Stomach (tissue), 9 donors: ENCODE measurements around the gene PHLDB1. TPM values are rescaled to one million over a fixed set of nuclear protein-coding genes. Genes with fewer than 3 reads are reported as not detected.
A peak's percentile ranks its signal among the peaks of the same experiment; 100 is the strongest.
"Not testable (repeated sequence)": the region's sequence is repeated elsewhere in the genome, so short reads cannot be mapped to it uniquely, and the experiment has no call there.

Source experiments
- DNase-seq, 2 donors: peaks; one replicate each; pipeline versions ENCODE4 v3.0.0 to v3.0.0-alpha.2; 2013 to 2019
- H3K27ac ChIP-seq, 5 donors: fragments of 200-600 bp in 4 of 5; sonication (generic) in 4 of 5; one replicate each; pipeline ENCODE4 v1.5.1; 2013 to 2019; ENCODE audit warnings: mild to moderate bottlenecking in 1 of 5, moderate library complexity in 1 of 5
- H3K27me3 ChIP-seq, 3 donors: fragments of 200-600 bp; sonication (generic); one replicate each; pipeline ENCODE4 v1.5.1; 2017 to 2019; ENCODE audit warnings: mixed run types in 1 of 3
- H3K36me3 ChIP-seq, 4 donors: fragments of 200-600 bp; sonication (generic); 1 replicate in 3 of 4; 2 replicates in 1 of 4; pipeline ENCODE4 v1.5.1; 2016 to 2019
- H3K4me1 ChIP-seq, 4 donors: fragments of 200-600 bp; sonication (generic); one replicate each; pipeline ENCODE4 v1.5.1; 2016 to 2019
- H3K4me3 ChIP-seq, 4 donors: fragments of 200-600 bp; sonication (generic) in 3 of 4; one replicate each; pipeline ENCODE4 v1.5.1; 2016 to 2019; ENCODE audit warnings: mild to moderate bottlenecking in 1 of 4
- H3K9me3 ChIP-seq, 4 donors: fragments of 200-600 bp; sonication (generic); one replicate each; pipeline ENCODE4 v1.5.1; 2016 to 2019
- EP300 ChIP-seq: sonication (generic); formaldehyde crosslinking; IDR thresholded peaks from one replicate; pipeline ENCODE4 v1.6.1; 2017; ENCODE audit warnings: antibody characterized with exemption
- POLR2A ChIP-seq, 4 donors: fragments of 450-650 bp; IDR thresholded peaks; one replicate each; pipeline ENCODE4 v1.6.1; 2016; ENCODE audit warnings: antibody characterized with exemption in 4 of 4, control low read depth in 2 of 4, mild to moderate bottlenecking in 1 of 4, moderate library complexity in 1 of 4
- POLR2AphosphoS5 ChIP-seq, 3 donors: sonication (generic); formaldehyde crosslinking; IDR thresholded peaks; one replicate each; pipeline ENCODE4 v1.6.1; 2016; ENCODE audit warnings: antibody characterized with exemption in 3 of 3
- WGBS, 5 donors: extraction: QIAGEN DNeasy Blood & Tissue Kit in 3 of 5; methylation state at CpG; one replicate each; pipeline versions ENCODE4 v1.1.5 to v1.1.7; 2013 to 2018; 5-methylcytosine and 5-hydroxymethylcytosine counted together
- intact Hi-C: fragments of 100-400 bp; cut with DNase I; formaldehyde crosslinking; loops from one replicate; pipeline ENCODE4 v1.15.1; 2023; ENCODE audit warnings: low total_unique reads
- polyA plus RNA-seq, 3 donors: library from polyadenylated mRNA; stranded (reverse); fragments of 200-250 nt; gene quantifications; one replicate each; pipeline ENCODE4 v1.2.3, GENCODE V29; 2013
- total RNA-seq, 5 donors: library from RNA; depleted of rRNA; stranded (reverse); fragments of >200 nt; gene quantifications; one replicate each; pipeline versions ENCODE4 v1.1.0 to v1.2.3, GENCODE V29; 2014 to 2016
- TF ChIP-seq, protein P1 (sequence below), 7 experiments: fragments of 450-650 bp in 4 of 7; fragments of 200-600 bp in 3 of 7; sonication (generic) in 3 of 7; IDR thresholded peaks; one replicate each; pipeline ENCODE4 v1.5.1; 2016 to 2019; ENCODE audit warnings: antibody characterized with exemption in 7 of 7, control low read depth in 2 of 7, mild to moderate bottlenecking in 1 of 7
- donor health status: healthy with polysubstance abuse.
- donor health status: Bipolar disorder and iron deficiency.
- donor health status: healthy.

Gene PHLDB1
- total and polyA plus RNA-seq, 8 donors, result 28.4 to 291 (median 41.4) TPM

DNA sequence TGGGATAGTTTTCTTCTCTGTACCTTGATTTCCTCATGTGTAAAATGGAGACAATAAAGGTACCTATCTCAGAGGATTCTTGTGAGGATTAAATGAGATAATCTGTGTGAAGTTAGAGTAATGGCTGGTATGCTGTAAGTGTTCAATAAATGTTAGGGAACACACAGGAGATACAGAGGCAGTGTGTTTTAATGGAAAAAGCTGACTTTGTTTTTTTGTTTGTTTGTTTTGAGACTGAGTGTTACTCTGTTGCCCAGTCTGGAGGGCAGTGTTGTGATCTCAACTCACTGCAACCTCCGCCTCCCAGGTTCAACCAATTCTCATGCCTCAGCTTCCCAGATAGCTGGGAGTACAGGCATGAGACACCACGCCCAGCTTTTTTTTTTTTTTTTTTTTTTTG lies 37.7 kb upstream of the PHLDB1 start:
- DNase-seq, result no peak
- Histone ChIP-seq H3K36me3 (no peaks in the 10 kb centered on the region), H3K4me3 (no peak overlapping the region), H3K27ac (no peak overlapping the region), H3K27me3 (no peaks in the 10 kb centered on the region), H3K9me3 (no peaks in the 10 kb centered on the region), H3K4me1 (peaks cover 22 to 38% (median 28%) of the 10 kb centered on the region in 4 donors)
- WGBS, 5 donors, result 57 to 75% (median 68%) methylated on average over 2 of the region's 2 CpGs
- intact Hi-C loops, result no loop called here
- TF ChIP-seq EP300, result no peak
- TF ChIP-seq POLR2A (IDR thresholded peaks at IDR 0.05), result no peak
- TF ChIP-seq POLR2AphosphoS5 (IDR thresholded peaks at IDR 0.05), result no peak
- TF ChIP-seq, protein P1, sequence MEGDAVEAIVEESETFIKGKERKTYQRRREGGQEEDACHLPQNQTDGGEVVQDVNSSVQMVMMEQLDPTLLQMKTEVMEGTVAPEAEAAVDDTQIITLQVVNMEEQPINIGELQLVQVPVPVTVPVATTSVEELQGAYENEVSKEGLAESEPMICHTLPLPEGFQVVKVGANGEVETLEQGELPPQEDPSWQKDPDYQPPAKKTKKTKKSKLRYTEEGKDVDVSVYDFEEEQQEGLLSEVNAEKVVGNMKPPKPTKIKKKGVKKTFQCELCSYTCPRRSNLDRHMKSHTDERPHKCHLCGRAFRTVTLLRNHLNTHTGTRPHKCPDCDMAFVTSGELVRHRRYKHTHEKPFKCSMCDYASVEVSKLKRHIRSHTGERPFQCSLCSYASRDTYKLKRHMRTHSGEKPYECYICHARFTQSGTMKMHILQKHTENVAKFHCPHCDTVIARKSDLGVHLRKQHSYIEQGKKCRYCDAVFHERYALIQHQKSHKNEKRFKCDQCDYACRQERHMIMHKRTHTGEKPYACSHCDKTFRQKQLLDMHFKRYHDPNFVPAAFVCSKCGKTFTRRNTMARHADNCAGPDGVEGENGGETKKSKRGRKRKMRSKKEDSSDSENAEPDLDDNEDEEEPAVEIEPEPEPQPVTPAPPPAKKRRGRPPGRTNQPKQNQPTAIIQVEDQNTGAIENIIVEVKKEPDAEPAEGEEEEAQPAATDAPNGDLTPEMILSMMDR (IDR thresholded peaks at IDR 0.05), result no peak

DNA sequence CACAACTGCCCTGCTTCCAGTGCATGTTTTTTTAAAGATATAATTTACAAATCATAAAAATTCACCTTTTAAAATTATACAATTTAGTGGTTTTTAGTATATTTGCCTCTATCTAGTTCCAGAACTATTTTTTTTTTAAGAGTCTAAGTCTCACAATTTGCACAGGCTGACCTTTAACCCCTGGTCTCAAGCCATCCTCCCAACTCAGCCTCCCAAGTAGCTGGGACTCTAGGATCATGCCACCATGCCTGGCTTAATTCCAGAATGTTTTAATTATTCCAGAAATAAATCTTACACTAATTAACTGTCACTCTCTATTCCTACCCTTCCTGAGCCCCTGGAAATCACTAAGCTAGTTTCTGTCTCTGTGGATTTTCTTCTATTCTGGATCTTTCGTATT lies 36.6 kb upstream of the PHLDB1 start:
- H3K4me3 ChIP-seq, result no peak overlapping the region
- no peak for DNase-seq
- no peaks in the 10 kb centered on the region for H3K9me3 ChIP-seq
- intact Hi-C loops, result no loop called here
- H3K27ac ChIP-seq, result no peak overlapping the region
- peaks cover 26 to 39% (median 31%) of the 10 kb centered on the region in 4 donors for H3K4me1 ChIP-seq
- H3K27me3 ChIP-seq, result no peaks in the 10 kb centered on the region
- 93 to 100% (median 94%) methylated on average over 1 of the region's 1 CpG for WGBS, 5 donors
- no peaks in the 10 kb centered on the region for H3K36me3 ChIP-seq
- TF ChIP-seq POLR2AphosphoS5 (IDR thresholded peaks at IDR 0.05), result no peak
- TF ChIP-seq EP300, result no peak
- TF ChIP-seq POLR2A (IDR thresholded peaks at IDR 0.05), result no peak
- TF ChIP-seq, protein P1 (IDR thresholded peaks at IDR 0.05), result no peak

- WGBS, 5 donors, result 5 to 38% (median 6%) methylated on average over 15 of the region's 15 CpGs
- H3K9me3 ChIP-seq, intact Hi-C loops, H3K27me3 ChIP-seq, H3K36me3 ChIP-seq: not testable (repeated sequence)
- Histone ChIP-seq H3K4me3 (peak overlapping the region; percentile 87 to 98 (median 92)), H3K4me1 (peaks cover 31 to 42% (median 38%) of the 10 kb centered on the region in 4 donors), H3K27ac (peak overlapping the region; percentile 92 to 99 (median 99))
- peak in 1 of 2 donors; percentile 51 for DNase-seq
These were observed 35.7 kb upstream of the PHLDB1 start for GRCh38 chr11:118571701-118572060.

DNA sequence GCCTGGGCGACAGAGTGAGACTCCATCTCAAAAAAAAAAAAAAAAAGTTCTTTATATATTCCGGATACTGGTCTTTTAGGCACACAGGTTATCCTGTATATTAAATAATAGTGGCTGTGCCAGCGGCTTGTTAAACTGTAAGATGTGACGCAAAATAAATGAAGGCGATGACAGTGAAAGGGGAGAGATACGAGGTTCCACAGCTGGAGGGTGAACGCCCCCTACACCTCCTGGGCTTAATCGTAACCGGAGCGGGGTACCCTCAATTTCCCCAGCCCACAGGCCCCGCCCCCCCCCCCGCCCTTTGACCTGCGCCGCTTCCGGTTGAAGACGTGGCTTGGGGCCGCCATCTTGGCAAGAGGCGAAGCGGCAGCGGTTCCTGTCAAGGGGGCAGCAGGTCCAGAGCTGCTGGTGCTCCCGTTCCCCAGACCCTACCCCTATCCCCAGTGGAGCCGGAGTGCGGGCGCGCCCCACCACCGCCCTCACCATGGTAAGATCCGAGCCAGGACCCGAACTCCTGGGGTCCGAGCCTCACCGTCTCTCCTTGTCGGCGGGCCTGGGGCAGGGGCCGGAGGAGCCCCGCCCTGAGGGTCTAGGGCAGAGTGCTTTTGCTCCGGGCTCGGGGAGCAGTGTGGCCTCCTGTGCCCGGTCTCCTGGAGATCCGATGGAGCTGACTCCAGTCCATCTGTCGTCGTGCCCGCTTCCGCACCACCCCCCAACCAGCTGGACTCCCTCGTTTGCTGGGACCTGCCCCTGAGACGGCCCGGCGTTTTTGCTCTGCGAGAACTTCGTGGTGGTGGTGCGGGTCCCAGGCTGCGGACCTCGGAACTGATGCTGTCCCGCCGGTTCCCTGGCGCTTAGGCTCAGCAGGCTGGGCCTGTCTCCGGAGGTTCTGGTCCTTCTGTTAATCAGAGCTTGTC lies 35.1 kb upstream of the PHLDB1 start, which contains the start of gene ARCN1:
ARCN1 (plus strand) TSS at position 349 of the 920 bp plus-strand sequence; CDS start at position 488, 139 bp downstream.
- H3K9me3 ChIP-seq, result no peaks in the 10 kb centered on the region
- TF ChIP-seq POLR2A (IDR thresholded peaks at IDR 0.05), result no peak
- peak in 2 of 3 donors; percentile 76 to 82 for TF ChIP-seq POLR2AphosphoS5 (IDR thresholded peaks at IDR 0.05)
- intact Hi-C loops, result no loop called here
- peak within 1 kb of the TSS; percentile 87 to 98 (median 92) for H3K4me3 ChIP-seq
- peak within 1 kb of the TSS; percentile 92 to 99 (median 99) for H3K27ac ChIP-seq
- H3K4me1 ChIP-seq, result peaks cover 34 to 48% (median 44%) of the 10 kb centered on the region in 4 donors
- no peaks in the 10 kb centered on the region for H3K27me3 ChIP-seq
- WGBS, 5 donors, result 0 to 1% (median 0%) methylated on average over 30 to 55 of the region's 55 CpGs
- H3K36me3 ChIP-seq, result peaks cover 0 to under 1% (median 0%) of the 10 kb centered on the region in 4 donors
- peak; percentile 78 to 94 for DNase-seq

GRCh38 chr11:118572981-118573550 lies 34.3 kb upstream of the PHLDB1 start:
- Histone ChIP-seq H3K9me3 (no peaks in the 10 kb centered on the region), H3K27ac (peak overlapping the region; percentile 92 to 99 (median 99)), H3K4me3 (peak overlapping the region; percentile 87 to 98 (median 92)), H3K4me1 (peaks cover 34 to 55% (median 50%) of the 10 kb centered on the region in 4 donors), H3K27me3 (no peaks in the 10 kb centered on the region), H3K36me3 (peaks cover 0 to 3% (median 0%) of the 10 kb centered on the region in 4 donors)
- intact Hi-C loops, result no loop called here
- TF ChIP-seq POLR2AphosphoS5 (IDR thresholded peaks at IDR 0.05), result no peak
- TF ChIP-seq, protein P1 (IDR thresholded peaks at IDR 0.05), result no peak
- TF ChIP-seq POLR2A (IDR thresholded peaks at IDR 0.05), result no peak
- TF ChIP-seq EP300, result no peak
- WGBS, 5 donors, result 1 to 3% (median 2%) methylated on average over 10 of the region's 10 CpGs
- DNase-seq, result peak in 1 of 2 donors; percentile 59
